ENCODE results near the gene PLPP3. TPM values are rescaled to one million over a fixed set of nuclear protein-coding genes. Genes with fewer than 3 reads are reported as not detected.

The PLPP3 gene
- total RNA-seq, 1 donor from 2014 or later: 33.5 TPM

- no peak overlapping the region for H3K27ac Mint-ChIP-seq (ENCODE audit: unreplicated experiment)
- no peaks in the 10 kb centered on the region for H3K36me3 Mint-ChIP-seq (ENCODE audit: low read depth, unreplicated experiment)
- H3K4me3 Mint-ChIP-seq (ENCODE audit: unreplicated experiment): no peak overlapping the region
- H3K27me3 Mint-ChIP-seq (ENCODE audit: unreplicated experiment): peaks cover 2% of the 10 kb centered on the region
- H3K4me1 Mint-ChIP-seq (ENCODE audit: unreplicated experiment): peaks cover 6% of the 10 kb centered on the region
- DNase-seq (ENCODE audit: low spot score): no peak
- H3K9me3 Mint-ChIP-seq (ENCODE audit: unreplicated experiment): no peaks in the 10 kb centered on the region
- no peak for TF ChIP-seq CTCF (IDR thresholded peaks at IDR 0.05; ENCODE audit: unreplicated experiment)
Observed at GRCh38 chr1:56457756-56458375, 121.5 kb downstream of the PLPP3 start.

- H3K4me3 Mint-ChIP-seq (ENCODE audit: unreplicated experiment): no peak overlapping the region
- no peaks in the 10 kb centered on the region for H3K36me3 Mint-ChIP-seq (ENCODE audit: low read depth, unreplicated experiment)
- no peak overlapping the region for H3K27ac Mint-ChIP-seq (ENCODE audit: unreplicated experiment)
- TF ChIP-seq CTCF (IDR thresholded peaks at IDR 0.05; ENCODE audit: unreplicated experiment): no peak
- peaks cover 7% of the 10 kb centered on the region for H3K4me1 Mint-ChIP-seq (ENCODE audit: unreplicated experiment)
- peaks cover 2% of the 10 kb centered on the region for H3K27me3 Mint-ChIP-seq (ENCODE audit: unreplicated experiment)
- no peak for DNase-seq (ENCODE audit: low spot score)
- no peaks in the 10 kb centered on the region for H3K9me3 Mint-ChIP-seq (ENCODE audit: unreplicated experiment)
Observed at GRCh38 chr1:56456435-56457101, 122.8 kb downstream of the PLPP3 start.

- Mint-ChIP-seq H3K27me3 (ENCODE audit: unreplicated experiment) (peaks cover 5% of the 10 kb centered on the region), H3K36me3 (ENCODE audit: low read depth, unreplicated experiment) (no peaks in the 10 kb centered on the region), H3K4me3 (ENCODE audit: unreplicated experiment) (no peak overlapping the region), H3K9me3 (ENCODE audit: unreplicated experiment) (no peaks in the 10 kb centered on the region), H3K4me1 (ENCODE audit: unreplicated experiment) (peaks cover 10% of the 10 kb centered on the region), H3K27ac (ENCODE audit: unreplicated experiment) (no peak overlapping the region)
- no peak for TF ChIP-seq CTCF (IDR thresholded peaks at IDR 0.05; ENCODE audit: unreplicated experiment)
- DNase-seq (ENCODE audit: low spot score): no peak
Observed at GRCh38 chr1:56453417-56454078, 125.8 kb downstream of the PLPP3 start.

- no peaks in the 10 kb centered on the region for H3K9me3 Mint-ChIP-seq (ENCODE audit: unreplicated experiment)
- DNase-seq (ENCODE audit: low spot score): no peak
- no peak for TF ChIP-seq CTCF (IDR thresholded peaks at IDR 0.05; ENCODE audit: unreplicated experiment)
- no peak overlapping the region for H3K4me3 Mint-ChIP-seq (ENCODE audit: unreplicated experiment)
- H3K4me1 Mint-ChIP-seq (ENCODE audit: unreplicated experiment): peaks cover 10% of the 10 kb centered on the region
- no peak overlapping the region for H3K27ac Mint-ChIP-seq (ENCODE audit: unreplicated experiment)
- no peaks in the 10 kb centered on the region for H3K36me3 Mint-ChIP-seq (ENCODE audit: low read depth, unreplicated experiment)
- H3K27me3 Mint-ChIP-seq (ENCODE audit: unreplicated experiment): peaks cover 5% of the 10 kb centered on the region
Observed at GRCh38 chr1:56453016-56453415, 126.3 kb downstream of the PLPP3 start.

Data from endothelial cell (in vitro differentiated cells).